HepG2 (cell line): ENCODE results near the gene HSDL1. TPM values are rescaled to one million over a fixed set of nuclear protein-coding genes. Genes with fewer than 3 reads are reported as not detected.

ENCODE experiments used
- GABPB1 ChIP-seq: IDR thresholded peaks from 2 replicates; pipeline ENCODE4 v1.6.1; 2016; ENCODE audit warnings: mild to moderate bottlenecking, missing genetic modification reagents, moderate library complexity, missing compliant biosample characterization
- PHF8 ChIP-seq: sonication (generic); formaldehyde crosslinking; IDR thresholded peaks from 2 replicates; pipeline ENCODE4 v1.5.0; 2020; ENCODE audit warnings: missing genetic modification reagents
- U2AF1 ChIP-seq: fragments of 200-400 bp; formaldehyde crosslinking; optimal IDR thresholded peaks from 2 replicates; pipeline ENCODE3; 2017; ENCODE audit warnings: mild to moderate bottlenecking, low read depth, low read length
- ZNF430 ChIP-seq: sonication (generic); formaldehyde crosslinking; IDR thresholded peaks from 2 replicates; pipeline ENCODE4 v1.9.0; 2021; ENCODE audit warnings: mild to moderate bottlenecking, missing genetic modification reagents
- ZNF883 ChIP-seq: sonication (generic); formaldehyde crosslinking; IDR thresholded peaks from 2 replicates; pipeline ENCODE4 v1.5.1; 2020; ENCODE audit warnings: mild to moderate bottlenecking, missing genetic modification reagents; ENCODE audit errors: not compliant biosample characterization
- polyA plus RNA-seq, 8 experiments: library from polyadenylated mRNA; depleted of rRNA in 3 of 8; stranded (reverse) in 7 of 8; unstranded in 1 of 8; fragments of >200 nt; fragmentation: Illumina TruSeq in 4 of 8; extraction: Trizol in 4 of 8; gene quantifications; 2 replicates each; pipeline versions ENCODE4 v1.2.1 to v1.2.3, GENCODE V29; 2011 to 2016; ENCODE audit warnings: low read depth in 4 of 8, missing spikeins in 1 of 8, mixed read lengths in 1 of 8; ENCODE audit not compliant: insufficient read depth in 1 of 8
- total RNA-seq, 5 experiments: library from RNA; depleted of rRNA; stranded (reverse); fragments of >200 nt; fragmentation: Illumina TruSeq; extraction: Trizol; gene quantifications; 2 replicates each; pipeline ENCODE4 v1.2.3, GENCODE V29; 2016; ENCODE audit warnings: low read depth in 1 of 5
- TF ChIP-seq, protein P1 (sequence below): sonication (generic); formaldehyde crosslinking; IDR thresholded peaks from 2 replicates; pipeline ENCODE4 v1.5.0; 2020; ENCODE audit warnings: mild to moderate bottlenecking, missing genetic modification reagents, borderline replicate concordance
- TF ChIP-seq, protein P2 (sequence below): sonication (generic); formaldehyde crosslinking; IDR thresholded peaks from 2 replicates; pipeline ENCODE4 v1.4.0; 2020; ENCODE audit warnings: missing genetic modification reagents

HSDL1 gene
- total and polyA plus RNA-seq, 2 of the 13 experiments (the other 11 are each of a cell fraction or from before 2014, with no cell fraction given): 49.2 to 49.7 TPM

DNA sequence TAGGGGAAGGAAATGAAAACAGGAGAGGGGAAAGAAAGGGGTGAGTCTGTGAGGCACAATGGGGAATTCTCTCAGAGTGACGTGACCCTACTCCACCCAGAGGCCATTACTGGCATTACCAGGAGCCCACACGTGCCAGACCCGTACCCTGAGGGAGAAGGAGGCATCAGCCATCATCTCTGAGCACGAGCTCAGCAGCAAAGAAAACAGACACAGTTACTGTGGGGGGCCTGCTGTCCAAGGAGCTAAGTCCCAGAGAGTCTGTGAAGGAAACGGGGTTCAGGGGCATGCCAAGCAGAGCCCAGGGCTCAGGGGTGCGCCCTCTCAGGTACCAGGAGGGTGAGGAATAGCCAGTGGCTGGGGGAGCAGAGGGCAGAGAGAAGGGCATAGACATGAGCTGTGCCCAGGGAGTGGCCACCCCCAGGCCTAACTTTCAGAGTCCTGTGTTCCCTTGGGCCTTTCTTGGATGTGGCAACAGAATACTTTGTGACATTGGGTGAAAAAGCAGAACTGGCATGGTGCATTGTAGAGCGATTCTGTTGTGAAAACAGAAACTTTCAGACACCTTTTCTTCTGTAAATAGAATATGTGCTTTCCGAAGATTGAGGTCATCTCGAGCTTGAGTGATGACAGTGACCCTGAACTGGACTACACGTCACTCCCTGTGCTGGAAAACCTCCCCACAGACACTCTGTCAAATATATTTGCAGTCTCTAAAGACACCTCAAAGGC is 30.5 kb upstream of the HSDL1 start (continued):
- TF ChIP-seq, protein P1, sequence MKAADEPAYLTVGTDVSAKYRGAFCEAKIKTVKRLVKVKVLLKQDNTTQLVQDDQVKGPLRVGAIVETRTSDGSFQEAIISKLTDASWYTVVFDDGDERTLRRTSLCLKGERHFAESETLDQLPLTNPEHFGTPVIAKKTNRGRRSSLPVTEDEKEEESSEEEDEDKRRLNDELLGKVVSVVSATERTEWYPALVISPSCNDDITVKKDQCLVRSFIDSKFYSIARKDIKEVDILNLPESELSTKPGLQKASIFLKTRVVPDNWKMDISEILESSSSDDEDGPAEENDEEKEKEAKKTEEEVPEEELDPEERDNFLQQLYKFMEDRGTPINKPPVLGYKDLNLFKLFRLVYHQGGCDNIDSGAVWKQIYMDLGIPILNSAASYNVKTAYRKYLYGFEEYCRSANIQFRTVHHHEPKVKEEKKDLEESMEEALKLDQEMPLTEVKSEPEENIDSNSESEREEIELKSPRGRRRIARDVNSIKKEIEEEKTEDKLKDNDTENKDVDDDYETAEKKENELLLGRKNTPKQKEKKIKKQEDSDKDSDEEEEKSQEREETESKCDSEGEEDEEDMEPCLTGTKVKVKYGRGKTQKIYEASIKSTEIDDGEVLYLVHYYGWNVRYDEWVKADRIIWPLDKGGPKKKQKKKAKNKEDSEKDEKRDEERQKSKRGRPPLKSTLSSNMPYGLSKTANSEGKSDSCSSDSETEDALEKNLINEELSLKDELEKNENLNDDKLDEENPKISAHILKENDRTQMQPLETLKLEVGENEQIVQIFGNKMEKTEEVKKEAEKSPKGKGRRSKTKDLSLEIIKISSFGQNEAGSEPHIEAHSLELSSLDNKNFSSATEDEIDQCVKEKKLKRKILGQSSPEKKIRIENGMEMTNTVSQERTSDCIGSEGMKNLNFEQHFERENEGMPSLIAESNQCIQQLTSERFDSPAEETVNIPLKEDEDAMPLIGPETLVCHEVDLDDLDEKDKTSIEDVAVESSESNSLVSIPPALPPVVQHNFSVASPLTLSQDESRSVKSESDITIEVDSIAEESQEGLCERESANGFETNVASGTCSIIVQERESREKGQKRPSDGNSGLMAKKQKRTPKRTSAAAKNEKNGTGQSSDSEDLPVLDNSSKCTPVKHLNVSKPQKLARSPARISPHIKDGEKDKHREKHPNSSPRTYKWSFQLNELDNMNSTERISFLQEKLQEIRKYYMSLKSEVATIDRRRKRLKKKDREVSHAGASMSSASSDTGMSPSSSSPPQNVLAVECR (CRISPR knock-in tag): peak; percentile 12; the same call in 1 of the 2 replicates
- TF ChIP-seq U2AF1 (no peak), ZNF430 (CRISPR knock-in tag) (no peak), PHF8 (CRISPR knock-in tag) (no peak), GABPB1 (CRISPR knock-in tag) (0 out of 2 replicates have a peak, but pooled peaks have one; percentile 14), ZNF883 (no peak)
- TF ChIP-seq, protein P2, sequence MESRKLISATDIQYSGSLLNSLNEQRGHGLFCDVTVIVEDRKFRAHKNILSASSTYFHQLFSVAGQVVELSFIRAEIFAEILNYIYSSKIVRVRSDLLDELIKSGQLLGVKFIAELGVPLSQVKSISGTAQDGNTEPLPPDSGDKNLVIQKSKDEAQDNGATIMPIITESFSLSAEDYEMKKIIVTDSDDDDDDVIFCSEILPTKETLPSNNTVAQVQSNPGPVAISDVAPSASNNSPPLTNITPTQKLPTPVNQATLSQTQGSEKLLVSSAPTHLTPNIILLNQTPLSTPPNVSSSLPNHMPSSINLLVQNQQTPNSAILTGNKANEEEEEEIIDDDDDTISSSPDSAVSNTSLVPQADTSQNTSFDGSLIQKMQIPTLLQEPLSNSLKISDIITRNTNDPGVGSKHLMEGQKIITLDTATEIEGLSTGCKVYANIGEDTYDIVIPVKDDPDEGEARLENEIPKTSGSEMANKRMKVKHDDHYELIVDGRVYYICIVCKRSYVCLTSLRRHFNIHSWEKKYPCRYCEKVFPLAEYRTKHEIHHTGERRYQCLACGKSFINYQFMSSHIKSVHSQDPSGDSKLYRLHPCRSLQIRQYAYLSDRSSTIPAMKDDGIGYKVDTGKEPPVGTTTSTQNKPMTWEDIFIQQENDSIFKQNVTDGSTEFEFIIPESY (CRISPR knock-in tag): no peak
- TF ChIP-seq, all 625 proteins: peak for 48
